Panc1 (cell line): Measurements from ENCODE around the gene NAA60.

Source experiments
- CTCF ChIP-seq: fragments of 450-650 bp; IDR thresholded peaks from 2 replicates; pipeline ENCODE4 v1.5.1; 2017; ENCODE audit warnings: mild to moderate bottlenecking
- POLR2AphosphoS5 ChIP-seq: IDR thresholded peaks from 2 replicates; pipeline ENCODE4 v1.6.1; 2012; ENCODE audit warnings: mild to moderate bottlenecking, low read depth, low read length, moderate library complexity
- SIN3A ChIP-seq: IDR thresholded peaks from 2 replicates; pipeline ENCODE4 v1.6.1; 2012; ENCODE audit warnings: low read depth, mild to moderate bottlenecking, low read length, moderate library complexity, borderline replicate concordance; ENCODE audit not compliant: insufficient read depth
- TCF7L2 ChIP-seq: IDR thresholded peaks from 2 replicates; pipeline ENCODE4 v1.6.1; 2011; ENCODE audit warnings: mild to moderate bottlenecking, low read depth, low read length, inconsistent platforms
- TF ChIP-seq, protein P1 (sequence below), 2 experiments: IDR thresholded peaks; 2 replicates each; pipeline ENCODE4 v1.6.1; 2011 to 2012; ENCODE audit warnings: low read depth in 2 of 2, control low read depth in 1 of 2, low read length in 1 of 2, mild to moderate bottlenecking in 1 of 2, moderate library complexity in 1 of 2; ENCODE audit not compliant: insufficient read depth in 1 of 2

- TF ChIP-seq CTCF (no peak), POLR2AphosphoS5 (no peak), SIN3A (no peak), TCF7L2 (no peak)
- TF ChIP-seq, protein P1, sequence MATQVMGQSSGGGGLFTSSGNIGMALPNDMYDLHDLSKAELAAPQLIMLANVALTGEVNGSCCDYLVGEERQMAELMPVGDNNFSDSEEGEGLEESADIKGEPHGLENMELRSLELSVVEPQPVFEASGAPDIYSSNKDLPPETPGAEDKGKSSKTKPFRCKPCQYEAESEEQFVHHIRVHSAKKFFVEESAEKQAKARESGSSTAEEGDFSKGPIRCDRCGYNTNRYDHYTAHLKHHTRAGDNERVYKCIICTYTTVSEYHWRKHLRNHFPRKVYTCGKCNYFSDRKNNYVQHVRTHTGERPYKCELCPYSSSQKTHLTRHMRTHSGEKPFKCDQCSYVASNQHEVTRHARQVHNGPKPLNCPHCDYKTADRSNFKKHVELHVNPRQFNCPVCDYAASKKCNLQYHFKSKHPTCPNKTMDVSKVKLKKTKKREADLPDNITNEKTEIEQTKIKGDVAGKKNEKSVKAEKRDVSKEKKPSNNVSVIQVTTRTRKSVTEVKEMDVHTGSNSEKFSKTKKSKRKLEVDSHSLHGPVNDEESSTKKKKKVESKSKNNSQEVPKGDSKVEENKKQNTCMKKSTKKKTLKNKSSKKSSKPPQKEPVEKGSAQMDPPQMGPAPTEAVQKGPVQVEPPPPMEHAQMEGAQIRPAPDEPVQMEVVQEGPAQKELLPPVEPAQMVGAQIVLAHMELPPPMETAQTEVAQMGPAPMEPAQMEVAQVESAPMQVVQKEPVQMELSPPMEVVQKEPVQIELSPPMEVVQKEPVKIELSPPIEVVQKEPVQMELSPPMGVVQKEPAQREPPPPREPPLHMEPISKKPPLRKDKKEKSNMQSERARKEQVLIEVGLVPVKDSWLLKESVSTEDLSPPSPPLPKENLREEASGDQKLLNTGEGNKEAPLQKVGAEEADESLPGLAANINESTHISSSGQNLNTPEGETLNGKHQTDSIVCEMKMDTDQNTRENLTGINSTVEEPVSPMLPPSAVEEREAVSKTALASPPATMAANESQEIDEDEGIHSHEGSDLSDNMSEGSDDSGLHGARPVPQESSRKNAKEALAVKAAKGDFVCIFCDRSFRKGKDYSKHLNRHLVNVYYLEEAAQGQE (IDR thresholded peaks at IDR 0.05; ENCODE audit: insufficient read depth in 1 of 2, low read depth in 2 of 2, low read length in 1 of 2), result no peak
These were observed 76.9 kb downstream of the NAA60 start for GRCh38 chr16:3520413-3520812.
